NCI-H524 (cell line): ENCODE results near the gene RYR3.
A peak's percentile ranks its signal among the peaks of the same experiment; 100 is the strongest.

ENCODE experiments used
- DNase-seq, 2 experiments: peaks; one replicate each; lab custom pipeline; 2025; lab: John Stamatoyannopoulos, UW

RYR3 gene

DNA sequence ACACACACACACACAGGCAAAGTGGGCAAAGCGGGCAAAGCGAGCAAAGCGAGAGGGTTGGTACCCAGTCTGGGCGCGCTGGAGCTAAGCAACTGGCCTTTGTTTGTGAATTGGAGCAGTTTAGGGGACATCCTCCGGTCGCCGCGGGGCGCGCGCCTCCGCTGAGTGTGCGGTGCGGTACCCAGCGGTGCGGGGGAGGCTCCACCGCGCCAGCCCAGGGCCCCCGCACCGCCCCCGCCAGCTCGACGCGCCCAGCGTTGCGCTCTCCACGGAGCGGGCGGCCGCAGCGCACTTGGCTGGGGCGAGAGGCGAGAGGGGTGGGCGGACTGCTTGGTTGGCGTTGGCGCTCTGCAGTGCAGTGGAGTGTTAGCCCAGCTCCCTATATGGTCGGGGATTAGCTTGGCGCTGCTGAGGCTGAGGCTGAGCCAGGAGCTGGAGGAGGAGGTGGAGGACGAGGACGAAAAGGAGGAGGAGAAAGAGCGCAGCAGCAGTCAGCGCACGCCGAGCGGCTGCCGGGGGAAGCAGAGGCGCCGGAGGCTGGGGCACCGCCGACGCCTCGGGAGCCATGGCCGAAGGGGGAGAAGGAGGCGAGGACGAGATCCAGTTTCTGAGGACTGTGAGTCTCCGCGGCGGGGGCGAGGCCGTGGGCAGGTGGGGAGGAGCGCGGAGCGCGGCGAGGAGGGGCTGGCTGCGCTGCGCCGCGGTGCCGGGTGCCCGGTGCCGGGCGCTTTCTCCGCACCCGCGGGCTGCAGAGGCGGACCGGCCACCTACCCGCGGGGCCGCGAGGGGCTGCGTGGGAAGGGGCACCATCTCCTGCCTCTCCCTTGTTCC is at the start of gene RYR3:
RYR3 (plus strand) TSS at position 487 of the 831 bp plus-strand sequence; CDS start at position 566, 79 bp downstream.
- DNase-seq, result peak; percentile 53 to 74

DNA sequence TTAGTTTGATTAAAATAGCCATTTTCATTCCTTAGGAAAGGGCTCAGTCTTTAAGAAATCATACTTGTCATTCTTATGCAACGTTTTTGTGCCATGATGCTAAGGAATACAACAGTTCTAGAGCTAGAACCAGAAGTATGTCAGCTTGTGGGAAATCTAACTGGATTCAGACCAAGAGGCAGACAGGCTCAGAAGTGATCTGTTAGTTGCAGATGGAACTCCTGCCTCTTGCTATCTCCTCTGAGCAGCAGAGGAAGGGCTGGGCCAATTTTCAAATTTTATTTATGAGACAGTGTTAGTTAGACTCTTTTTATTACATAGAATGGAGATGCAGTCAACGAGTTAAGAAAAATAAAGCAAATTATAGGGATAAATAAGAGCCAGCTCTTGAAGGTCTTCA is 48.5 kb upstream of the RYR3 start:
- no peak for DNase-seq

DNA sequence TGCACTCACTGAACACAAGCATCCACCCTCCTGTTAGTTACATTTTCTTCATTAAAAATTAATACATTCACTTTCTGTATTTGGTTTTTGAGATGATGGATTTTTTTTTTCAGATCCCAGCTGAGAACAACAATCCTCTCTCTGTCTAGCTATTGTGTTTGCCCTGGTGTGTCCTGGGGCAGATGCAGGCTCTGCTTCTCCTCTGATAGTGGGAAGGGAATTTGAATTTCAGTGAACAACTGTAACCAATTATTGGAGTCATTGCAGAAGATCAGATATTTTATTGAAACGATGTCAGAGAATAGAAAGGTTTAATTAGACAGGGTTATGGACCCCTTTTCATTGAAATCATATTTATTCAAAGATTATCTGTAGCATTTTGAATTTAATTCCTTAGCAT is 33.1 kb upstream of the RYR3 start:
- DNase-seq, result no peak

DNA sequence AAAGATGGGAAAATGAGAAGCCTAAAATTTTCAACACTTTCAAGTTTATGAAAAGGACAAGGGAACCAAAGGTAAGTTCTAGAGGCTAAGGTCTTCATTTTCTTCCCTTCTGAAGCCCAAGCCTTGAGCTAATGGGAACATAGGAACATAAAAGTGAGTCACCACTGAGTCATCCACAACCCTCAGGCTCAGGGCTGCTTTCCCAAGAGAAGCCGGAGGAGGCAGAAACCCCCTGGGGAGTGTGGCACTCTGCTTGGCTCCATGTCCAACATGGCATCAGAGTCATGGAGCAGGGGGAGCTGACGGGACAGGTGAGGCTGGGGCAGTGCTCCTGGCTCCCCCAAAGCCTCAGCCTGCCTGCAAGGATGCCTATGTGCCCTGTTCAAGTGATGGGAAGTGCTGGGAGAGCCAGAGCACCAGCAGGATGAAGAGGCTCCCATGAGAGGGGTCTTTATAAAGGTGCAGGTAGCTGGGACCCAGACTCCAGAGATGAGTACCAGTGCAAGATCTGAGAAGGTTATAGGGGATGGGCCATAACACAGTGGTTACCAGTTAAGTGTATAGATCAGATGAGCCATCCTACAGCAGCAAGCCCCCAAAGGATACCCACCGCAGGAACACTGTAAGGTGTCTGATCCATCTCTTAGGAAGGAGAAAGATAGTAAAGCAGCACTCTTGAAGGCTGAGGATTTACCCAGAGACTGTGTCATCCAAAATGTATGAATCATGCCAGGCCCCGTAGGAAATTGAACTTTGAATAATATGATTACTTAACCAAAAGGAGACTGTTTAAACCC is 31.8 kb upstream of the RYR3 start:
- DNase-seq, result no peak

DNA sequence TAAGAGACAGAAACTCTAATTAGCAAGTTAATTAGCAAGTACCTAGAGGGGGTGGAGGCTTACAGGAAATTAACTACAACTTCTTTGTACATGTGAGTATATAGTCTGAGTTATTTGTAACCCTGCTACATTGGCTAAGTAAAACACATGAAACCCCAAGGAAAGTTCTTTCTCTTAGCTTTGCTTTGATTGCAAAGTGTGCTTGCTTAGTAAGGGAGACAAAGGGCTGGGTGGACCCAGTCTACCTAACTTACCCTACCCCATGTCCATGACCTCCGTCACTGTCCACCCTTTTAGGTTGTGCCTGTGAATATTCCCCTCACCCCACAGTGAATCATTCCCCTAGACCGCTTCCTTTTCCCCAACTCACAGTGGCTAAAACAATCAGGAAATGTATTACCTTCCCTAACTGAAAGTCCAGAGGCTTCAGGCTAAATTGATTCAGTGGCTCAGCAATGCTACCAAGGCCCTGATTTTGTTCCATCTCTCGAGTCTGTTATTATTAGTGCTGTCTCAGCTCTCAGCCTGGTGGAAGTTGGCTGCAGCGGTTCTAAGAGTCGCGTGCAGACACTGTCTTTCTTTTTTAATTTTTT is 31.1 kb upstream of the RYR3 start:
- DNase-seq, result no peak

DNA sequence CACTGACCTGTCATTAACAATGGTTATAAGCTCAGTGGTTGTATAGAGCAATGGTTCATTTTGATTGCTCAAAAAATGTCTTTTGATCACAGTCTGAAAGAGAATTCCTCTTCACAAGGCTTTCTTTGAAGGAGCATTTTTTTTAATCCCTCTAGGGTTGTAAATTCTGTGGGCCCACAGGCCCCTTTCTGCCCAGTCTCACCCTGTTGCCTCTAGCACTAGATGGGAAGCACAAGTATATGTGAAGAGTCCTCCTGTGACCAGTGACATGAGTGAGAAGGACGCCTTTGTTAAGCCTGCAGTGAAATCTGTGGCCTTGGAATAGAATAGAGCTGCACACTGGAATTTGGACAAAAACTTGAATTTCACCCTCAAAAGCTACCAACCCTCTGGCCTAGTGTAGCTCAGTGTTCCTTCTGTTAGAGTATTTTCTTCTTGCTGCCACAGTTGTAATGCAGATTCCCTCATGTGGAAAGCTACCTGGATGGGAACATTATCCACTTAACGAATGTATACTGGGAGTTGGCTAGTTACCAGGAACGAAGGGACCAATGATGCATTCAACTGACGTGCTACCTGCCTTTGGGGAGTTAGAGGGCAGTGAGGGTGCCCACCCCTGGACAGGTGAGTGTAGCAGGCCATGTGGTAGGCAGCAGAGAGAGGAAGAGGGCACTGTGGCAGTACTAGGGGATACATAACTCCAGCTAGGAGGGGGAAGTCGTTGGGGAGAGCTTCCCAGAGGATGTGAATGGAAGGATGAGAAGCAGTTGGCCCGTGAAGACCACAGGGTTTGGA is 28.3 kb upstream of the RYR3 start:
- DNase-seq, result no peak

DNA sequence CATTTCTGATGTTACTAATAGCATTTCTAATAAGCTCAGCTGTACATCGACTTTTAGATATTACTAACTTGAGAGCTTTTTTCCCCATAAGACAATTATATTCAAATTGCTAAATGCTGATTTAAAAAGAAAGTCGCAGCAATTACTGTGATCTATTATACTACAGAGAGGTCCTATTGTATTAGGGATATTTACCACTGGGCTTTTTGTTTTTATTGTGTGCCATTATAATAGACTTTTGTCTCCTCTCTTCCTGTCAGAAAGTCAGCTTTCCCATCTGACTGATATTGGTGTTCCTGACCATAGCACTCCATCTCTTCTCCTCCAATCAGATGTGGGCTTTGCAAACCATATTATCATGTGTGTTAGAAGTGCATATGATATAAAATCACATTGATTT is 27.2 kb upstream of the RYR3 start:
- no peak for DNase-seq

DNA sequence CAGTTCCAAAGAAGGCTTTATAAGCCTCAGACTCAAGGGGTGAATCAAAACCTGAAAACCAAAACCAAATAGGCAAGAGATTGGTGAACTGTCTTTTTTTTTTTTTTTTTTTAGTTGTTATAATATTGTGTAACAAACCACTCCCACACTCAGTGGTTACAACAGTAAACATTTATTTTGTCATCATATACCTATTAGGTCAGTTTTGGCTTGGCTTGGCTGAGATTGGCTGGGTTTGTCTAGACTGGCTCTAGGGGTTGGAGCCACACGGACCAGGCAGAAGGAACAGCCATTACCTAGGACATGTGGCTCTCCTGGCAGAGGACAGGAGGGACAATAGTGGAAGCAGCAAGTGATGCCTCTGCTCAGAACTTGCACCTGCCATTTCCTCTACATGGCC is 26.4 kb upstream of the RYR3 start:
- no peak for DNase-seq

DNA sequence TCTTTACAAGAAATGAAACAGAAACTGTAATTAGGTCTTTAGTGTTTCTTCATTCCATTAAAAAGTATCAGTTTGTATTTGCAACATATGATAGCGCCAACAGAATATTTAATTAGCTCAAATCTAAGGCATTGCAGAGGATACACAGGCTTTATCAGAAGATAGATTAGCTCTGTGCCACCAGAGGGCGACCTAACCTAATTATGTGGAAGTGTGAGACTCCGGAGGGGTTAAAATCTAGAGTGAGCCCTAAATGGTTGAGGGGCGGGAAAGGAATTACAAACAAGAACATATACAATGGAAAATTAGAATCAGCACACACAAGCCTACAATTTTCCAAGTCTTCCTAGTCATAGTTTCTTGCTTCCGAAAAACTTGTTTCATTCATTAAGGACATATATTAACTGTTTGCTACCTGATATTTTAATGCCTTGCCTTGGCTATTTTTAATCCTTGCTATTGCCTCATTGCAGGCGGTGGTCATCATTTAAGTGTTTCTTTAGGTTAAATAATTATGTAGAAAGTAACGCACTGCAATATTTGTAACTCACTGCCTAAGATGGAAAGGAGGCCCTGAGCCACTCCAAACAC is 18.0 kb upstream of the RYR3 start:
- peak; percentile 70 to 81 for DNase-seq

DNA sequence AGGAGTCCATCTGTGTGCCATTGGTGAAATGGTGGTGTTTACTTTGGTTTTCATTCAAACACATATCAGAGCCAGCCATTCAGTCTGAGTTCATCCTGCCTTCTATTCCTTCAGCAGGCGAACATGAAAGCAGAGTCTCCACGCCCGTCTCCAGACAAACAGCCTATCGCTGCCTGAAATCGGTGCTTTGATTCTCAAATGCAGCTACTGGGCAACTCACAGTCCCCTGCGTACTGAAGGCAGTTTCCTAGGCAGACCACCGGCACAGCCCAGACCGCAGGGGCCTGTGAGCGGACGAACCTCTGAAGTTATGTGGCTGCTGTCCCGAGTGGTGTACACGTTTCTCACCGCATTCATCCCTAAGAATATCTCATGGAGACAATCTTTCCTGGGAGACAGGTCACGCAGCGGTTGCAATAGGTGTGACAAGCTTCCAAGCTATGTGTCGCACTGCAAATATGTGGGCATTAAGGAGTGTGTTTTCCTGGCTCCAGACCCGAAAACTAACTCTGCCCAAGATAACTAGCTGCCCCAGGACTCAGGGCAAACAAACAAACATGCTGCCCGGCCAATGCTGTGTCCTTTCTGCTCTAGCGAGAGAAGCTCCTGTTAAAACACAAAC is 16.9 kb upstream of the RYR3 start:
- no peak for DNase-seq

DNA sequence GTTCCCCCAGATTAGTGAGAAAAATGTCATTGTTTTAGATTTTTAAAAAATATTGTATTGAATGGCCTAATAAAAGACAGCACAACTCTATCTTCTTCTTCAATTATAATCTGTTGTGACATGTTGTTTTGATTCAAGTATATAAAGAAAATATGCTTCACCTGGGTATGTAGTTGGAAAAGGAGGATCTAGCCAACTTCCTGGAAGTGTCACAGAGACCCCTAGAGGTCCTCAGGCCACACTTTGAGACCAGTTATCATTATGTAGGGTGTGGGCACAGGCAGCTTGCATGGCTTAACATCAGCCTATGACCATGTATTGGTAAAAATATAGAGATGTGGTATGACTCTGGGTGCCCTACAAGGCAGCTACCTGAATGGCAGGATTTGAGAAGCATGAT is 14.7 kb upstream of the RYR3 start:
- DNase-seq, result no peak

DNA sequence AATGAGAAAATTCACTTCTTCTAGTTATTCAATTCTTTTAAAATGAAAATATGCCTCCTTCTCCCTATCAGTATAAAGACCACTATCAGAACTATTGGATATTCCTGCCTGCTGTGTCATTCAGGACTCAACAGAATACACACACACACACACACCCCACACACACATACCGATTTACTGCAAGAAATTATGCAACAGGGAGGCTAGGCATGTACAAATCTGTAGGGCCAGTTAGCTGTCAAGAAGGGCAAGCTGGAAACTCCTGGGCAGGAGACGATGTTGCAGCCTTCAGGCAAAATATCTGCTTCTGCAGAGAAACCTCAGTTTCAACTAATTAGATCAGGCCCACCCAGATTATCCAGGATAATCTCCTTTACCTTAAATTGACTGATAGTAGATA is 13.9 kb upstream of the RYR3 start:
- DNase-seq, result no peak

DNA sequence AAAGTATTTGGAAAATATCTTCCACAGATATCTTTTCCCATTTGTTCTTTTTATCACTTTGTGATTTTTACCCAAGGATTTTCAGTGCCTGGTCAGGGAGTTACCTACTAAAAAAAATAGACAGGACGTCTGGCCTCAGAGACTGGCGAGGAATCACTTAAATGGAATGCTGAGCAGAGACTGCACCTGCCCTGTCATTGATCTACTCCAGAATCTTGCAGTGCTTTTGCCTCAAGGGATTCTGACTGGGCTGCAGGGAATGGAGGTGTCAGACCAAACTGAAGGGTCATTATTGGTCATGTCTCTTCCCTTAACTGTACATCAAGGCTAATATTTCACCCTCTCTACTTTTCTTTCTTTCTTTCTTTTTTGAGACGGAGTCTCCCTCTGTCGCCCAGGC is 12.1 kb upstream of the RYR3 start:
- no peak for DNase-seq

DNA sequence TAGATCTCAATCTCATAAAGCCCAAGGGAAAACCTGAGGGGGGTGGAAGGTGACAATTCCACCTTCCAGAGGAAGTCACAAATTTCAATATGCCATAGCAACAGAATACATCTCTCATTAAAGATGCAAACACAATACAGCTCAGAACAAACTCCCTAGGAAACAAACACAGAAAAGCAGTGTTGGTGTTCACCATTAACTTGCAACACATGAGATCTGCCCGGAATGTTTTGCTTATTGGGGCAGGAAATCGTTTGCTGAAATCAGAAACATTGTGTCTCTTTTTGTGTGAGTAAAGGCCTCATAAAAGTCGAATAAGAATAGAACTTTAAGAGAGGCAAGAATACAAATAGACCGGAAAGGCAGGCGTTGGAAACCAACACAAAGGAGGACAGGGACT is 5.8 kb upstream of the RYR3 start:
- DNase-seq, result no peak

DNA sequence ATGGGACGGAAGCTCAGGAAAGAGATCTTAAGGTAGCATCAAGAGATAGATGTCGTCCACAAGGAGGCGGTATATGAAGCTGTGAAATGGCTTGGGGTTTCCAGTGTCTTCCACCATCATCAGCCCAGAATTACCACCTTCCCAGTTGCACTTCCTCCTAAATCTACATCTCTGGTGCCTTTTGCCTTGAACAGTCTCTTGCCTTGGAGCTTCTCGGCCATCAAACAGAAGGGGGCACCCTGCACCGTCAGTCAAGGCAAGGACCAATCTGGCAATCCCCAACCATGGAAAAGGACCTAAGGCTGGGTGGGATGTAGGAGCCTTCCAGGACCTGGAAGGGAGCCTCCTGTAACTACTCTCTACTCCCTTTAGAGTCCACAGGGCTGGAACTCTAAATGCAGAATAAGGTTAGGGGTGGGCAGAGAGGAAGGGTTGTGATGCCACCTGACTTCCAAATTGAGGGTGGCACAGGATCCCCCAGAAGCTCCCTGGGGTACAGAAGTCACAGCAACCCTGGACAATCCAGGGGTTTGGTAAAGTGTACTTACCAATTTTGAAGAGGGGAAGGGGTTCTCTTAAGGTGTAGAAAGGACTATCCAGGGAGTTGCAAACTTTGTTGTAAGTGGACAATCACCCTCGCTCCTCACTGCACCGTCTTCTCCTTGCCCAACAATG is 1.0 kb upstream of the RYR3 start:
- peak; percentile 48 to 76 for DNase-seq

DNA sequence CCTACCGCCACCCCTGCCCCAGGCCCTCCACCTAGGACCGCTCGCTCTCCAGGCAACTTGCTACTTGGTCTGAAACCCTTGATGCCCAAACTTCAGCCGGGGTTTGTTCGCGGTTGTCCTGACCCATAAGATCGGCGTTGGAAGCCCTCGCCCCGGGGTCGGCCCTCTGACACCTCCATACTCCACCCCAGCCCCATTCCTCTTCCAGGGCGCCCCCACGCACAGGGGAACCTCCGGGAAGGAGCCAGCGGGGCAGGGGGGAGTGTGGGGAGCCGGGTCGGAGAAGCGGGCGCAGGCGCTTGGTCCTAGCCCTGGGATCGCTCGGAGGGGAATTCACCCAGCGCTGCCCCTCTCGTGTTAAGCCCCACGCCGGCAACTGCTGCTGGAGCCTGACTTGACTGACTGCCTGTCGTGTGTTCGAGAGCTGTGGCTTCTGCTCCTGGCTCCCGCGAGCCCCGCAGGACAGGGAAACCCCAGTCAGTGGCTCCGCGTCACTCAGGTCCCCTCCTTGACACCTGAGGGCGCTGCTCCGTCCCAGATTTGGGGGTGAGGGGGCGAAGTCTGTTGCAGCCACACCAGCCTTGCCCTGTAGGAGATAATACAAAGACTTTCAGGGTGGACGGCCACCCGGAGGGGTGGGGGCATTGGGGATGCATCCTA is 675 bp downstream of the RYR3 start:
- peak; percentile 14 to 51 for DNase-seq

DNA sequence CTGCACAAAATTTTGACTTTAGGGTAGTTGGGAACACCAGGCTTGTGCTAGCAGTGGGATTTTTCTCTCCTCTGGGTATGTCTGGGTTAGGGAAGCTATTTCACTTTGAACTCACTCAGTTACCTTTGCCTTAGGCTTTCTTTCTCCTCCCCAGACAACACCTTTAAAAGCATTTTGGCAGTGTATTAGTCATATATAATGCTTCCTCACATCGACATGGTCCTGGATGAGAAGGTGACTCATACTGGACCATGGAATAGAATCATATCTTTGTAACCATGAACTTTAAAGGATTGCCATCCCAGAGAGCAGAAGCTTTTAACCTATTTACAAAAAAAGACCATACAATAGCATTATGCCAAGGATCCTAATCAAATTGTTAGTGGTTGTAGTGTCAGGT is 2.7 kb downstream of the RYR3 start:
- no peak for DNase-seq

DNA sequence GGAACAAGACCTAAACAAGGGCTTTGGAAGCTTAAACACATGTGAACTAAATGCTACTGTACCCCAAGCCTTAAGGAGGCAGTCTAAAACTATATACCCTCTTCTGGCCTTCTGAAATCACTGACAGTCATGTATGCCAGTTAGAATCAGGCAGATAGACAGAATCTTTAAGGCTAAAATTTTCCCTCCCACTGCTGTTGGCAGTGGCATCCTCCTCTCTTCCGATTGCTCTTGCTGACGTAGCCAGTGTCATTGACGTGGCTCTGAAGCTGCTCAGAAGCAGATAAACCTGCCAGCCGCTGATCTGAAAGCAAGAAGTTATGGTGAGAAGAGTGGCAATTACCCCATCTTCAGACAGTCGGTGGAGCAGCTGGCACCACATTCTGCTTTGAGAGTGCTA is 3.3 kb downstream of the RYR3 start:
- no peak for DNase-seq

DNA sequence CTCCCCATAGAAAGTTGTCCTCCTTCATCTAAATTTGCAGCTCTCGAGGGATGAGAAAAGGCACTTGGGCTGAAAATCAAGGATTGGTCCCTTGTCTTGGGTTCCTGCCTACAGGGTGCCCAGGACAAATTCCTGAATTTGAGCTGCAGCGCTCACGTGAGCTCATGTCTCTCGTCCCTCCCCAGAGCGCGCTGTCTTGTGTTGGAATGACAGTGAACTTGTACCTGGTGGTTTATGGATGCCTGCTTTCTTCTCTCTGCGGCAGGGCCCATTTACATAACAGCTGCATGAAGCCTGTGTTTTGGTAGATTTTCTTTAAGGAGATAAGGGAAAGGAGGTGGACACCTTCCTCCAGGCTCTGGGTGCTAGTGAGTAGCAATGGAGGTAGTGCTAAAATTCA is 4.3 kb downstream of the RYR3 start:
- no peak for DNase-seq

DNA sequence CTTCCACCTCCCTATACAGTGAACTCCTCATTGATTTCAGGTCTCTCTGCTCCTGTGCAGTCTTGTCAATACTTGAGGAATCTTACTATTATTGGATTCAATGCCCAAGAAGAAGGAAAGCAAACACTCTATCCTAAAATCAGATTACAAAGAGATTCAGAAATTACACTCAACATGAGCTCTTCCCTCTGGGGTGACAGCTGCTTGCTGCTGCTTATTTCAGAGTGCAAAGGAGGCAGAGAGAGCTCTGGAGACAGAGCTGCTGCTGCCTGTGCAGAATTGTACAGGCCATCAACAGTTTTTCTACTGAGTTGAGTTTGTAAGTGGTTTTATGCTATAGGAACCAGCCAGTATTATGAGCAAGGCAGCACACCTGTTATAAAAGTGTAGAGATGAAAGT is 7.1 kb downstream of the RYR3 start:
- DNase-seq, result peak in 1 of 2 experiments; percentile 55
